ENCODE results near the gene CLIP1. TPM values are rescaled to one million over a fixed set of nuclear protein-coding genes. Genes with fewer than 3 reads are reported as not detected.

CLIP1 gene
- total and polyA plus RNA-seq, 4 donors = 26.6 to 93.7 (median 45.8) TPM

GRCh38 chr12:122403115-122403770 is 19.2 kb downstream of the CLIP1 start:
- Histone ChIP-seq H3K27me3 (ENCODE audit: control insufficient read depth in 3 of 3, insufficient read depth in 3 of 3, low read length in 2 of 3) (no peaks in the 10 kb centered on the region), H3K9ac (ENCODE audit: insufficient read depth in 1 of 2, low read length in 2 of 2) (no peak overlapping the region), H3K4me3 (no peak overlapping the region), H3K36me3 (ENCODE audit: control insufficient read depth in 4 of 4, insufficient read depth in 4 of 4, low read length in 4 of 4) (peaks cover 0 to 3% (median 0%) of the 10 kb centered on the region in 4 donors), H3K4me1 (ENCODE audit: control insufficient read depth in 5 of 5, insufficient read depth in 5 of 5, low read length in 5 of 5) (peaks cover 2 to 14% (median 11%) of the 10 kb centered on the region in 5 donors), H3K9me3 (ENCODE audit: control insufficient read depth in 4 of 4, insufficient read depth in 3 of 4, low read length in 3 of 4) (no peaks in the 10 kb centered on the region), H3K27ac (ENCODE audit: low read depth in 1 of 2, low read length in 1 of 2) (no peak overlapping the region)
- WGBS, 2 donors = 61 to 79% methylated on average over 6 of the region's 6 CpGs
- TF ChIP-seq, protein P1, sequence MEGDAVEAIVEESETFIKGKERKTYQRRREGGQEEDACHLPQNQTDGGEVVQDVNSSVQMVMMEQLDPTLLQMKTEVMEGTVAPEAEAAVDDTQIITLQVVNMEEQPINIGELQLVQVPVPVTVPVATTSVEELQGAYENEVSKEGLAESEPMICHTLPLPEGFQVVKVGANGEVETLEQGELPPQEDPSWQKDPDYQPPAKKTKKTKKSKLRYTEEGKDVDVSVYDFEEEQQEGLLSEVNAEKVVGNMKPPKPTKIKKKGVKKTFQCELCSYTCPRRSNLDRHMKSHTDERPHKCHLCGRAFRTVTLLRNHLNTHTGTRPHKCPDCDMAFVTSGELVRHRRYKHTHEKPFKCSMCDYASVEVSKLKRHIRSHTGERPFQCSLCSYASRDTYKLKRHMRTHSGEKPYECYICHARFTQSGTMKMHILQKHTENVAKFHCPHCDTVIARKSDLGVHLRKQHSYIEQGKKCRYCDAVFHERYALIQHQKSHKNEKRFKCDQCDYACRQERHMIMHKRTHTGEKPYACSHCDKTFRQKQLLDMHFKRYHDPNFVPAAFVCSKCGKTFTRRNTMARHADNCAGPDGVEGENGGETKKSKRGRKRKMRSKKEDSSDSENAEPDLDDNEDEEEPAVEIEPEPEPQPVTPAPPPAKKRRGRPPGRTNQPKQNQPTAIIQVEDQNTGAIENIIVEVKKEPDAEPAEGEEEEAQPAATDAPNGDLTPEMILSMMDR (IDR thresholded peaks at IDR 0.05; ENCODE audit: control extremely low read depth, extremely low read depth) = no peak
- ATAC-seq (ENCODE audit: insufficient read depth, low FRiP score) = no peak
- no peak for DNase-seq

GRCh38 chr12:122402264-122402663 is 20.2 kb downstream of the CLIP1 start:
- ATAC-seq (ENCODE audit: insufficient read depth, low FRiP score) (no peak), DNase-seq (no peak)
- Histone ChIP-seq H3K9ac (ENCODE audit: insufficient read depth in 1 of 2, low read length in 2 of 2) (no peak overlapping the region), H3K9me3 (ENCODE audit: control insufficient read depth in 4 of 4, insufficient read depth in 3 of 4, low read length in 3 of 4) (no peaks in the 10 kb centered on the region), H3K27me3 (ENCODE audit: control insufficient read depth in 3 of 3, insufficient read depth in 3 of 3, low read length in 2 of 3) (no peaks in the 10 kb centered on the region), H3K27ac (ENCODE audit: low read depth in 1 of 2, low read length in 1 of 2) (no peak overlapping the region), H3K4me3 (no peak overlapping the region), H3K36me3 (ENCODE audit: control insufficient read depth in 4 of 4, insufficient read depth in 4 of 4, low read length in 4 of 4) (peaks cover 0 to 3% (median 0%) of the 10 kb centered on the region in 4 donors), H3K4me1 (ENCODE audit: control insufficient read depth in 5 of 5, insufficient read depth in 5 of 5, low read length in 5 of 5) (peaks cover 2 to 14% (median 11%) of the 10 kb centered on the region in 5 donors)
- TF ChIP-seq, protein P1 (IDR thresholded peaks at IDR 0.05; ENCODE audit: control extremely low read depth, extremely low read depth) = no peak
- 93 to 98% methylated on average over 4 of the region's 4 CpGs for WGBS, 2 donors

DNA sequence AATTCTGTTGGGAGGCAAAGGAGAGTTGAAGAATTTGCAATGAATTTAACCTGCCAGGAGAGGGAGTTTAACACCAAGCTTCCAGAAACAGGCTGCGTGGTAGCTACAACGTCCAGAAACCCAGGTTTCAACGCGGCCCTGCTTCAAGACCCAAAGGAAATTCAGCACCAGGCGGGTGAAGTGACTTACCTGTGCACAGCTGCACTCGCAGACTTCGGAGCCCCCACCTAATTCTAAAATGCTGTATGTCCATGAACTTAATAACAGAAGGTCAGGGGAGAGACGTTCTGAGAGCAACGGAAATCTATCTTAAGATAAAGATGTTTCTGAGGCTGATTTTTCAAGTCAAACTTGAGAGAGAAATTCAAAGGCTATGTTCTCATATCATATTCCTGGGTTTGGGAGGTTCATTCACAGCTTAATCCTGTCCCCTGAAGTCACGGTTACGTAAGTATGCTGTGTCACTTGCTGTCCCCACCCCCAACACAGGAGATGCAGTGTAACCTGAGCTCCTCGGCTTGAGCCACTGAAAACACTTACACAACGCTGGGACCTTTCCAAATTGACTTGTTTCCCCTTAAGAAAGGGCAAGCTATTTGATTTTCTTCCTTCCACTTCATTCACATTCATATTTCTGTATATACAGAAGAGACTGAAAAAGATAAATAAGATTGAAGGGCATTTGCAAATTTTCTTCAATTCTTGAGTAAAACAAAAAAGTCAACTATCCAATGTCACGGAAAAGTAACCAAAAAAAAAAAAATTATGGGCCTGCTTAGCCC is 22.7 kb downstream of the CLIP1 start:
- Histone ChIP-seq H3K36me3 (ENCODE audit: control insufficient read depth in 4 of 4, insufficient read depth in 4 of 4, low read length in 4 of 4) (peaks cover 0 to 7% (median 0%) of the 10 kb centered on the region in 4 donors), H3K9ac (ENCODE audit: insufficient read depth in 1 of 2, low read length in 2 of 2) (peak overlapping the region in 1 of 2 donors; percentile 73), H3K9me3 (ENCODE audit: control insufficient read depth in 4 of 4, insufficient read depth in 3 of 4, low read length in 3 of 4) (no peaks in the 10 kb centered on the region), H3K27ac (ENCODE audit: low read depth in 1 of 2, low read length in 1 of 2) (peak overlapping the region; percentile 92 to 93), H3K27me3 (ENCODE audit: control insufficient read depth in 3 of 3, insufficient read depth in 3 of 3, low read length in 2 of 3) (no peaks in the 10 kb centered on the region), H3K4me1 (ENCODE audit: control insufficient read depth in 5 of 5, insufficient read depth in 5 of 5, low read length in 5 of 5) (peaks cover 2 to 14% (median 10%) of the 10 kb centered on the region in 5 donors), H3K4me3 (no peak overlapping the region)
- ATAC-seq (ENCODE audit: insufficient read depth, low FRiP score) (peak; percentile 78), DNase-seq (peak; percentile 67 to 91 (median 80))
- WGBS, 2 donors = 15 to 16% methylated on average over 14 of the region's 14 CpGs
- TF ChIP-seq, protein P1 (IDR thresholded peaks at IDR 0.05; ENCODE audit: control extremely low read depth, extremely low read depth) = peak; percentile 67

All from lung (tissue), 12 donors.